ENCODE data around the gene THY1.
"Not testable (repeated sequence)": the region's sequence is repeated elsewhere in the genome, so short reads cannot be mapped to it uniquely, and the experiment has no call there.

The THY1 gene

GRCh38 chr11:119422809-119423508 lies at the start of gene THY1:
Gene THY1, minus strand, starts transcription at chr11:119423172. Its CDS starts 2,267 bp downstream, at chr11:119420905.
- no peak for DNase-seq (ENCODE audit: low read depth in 2 of 2, low spot score in 1 of 2)

DNA sequence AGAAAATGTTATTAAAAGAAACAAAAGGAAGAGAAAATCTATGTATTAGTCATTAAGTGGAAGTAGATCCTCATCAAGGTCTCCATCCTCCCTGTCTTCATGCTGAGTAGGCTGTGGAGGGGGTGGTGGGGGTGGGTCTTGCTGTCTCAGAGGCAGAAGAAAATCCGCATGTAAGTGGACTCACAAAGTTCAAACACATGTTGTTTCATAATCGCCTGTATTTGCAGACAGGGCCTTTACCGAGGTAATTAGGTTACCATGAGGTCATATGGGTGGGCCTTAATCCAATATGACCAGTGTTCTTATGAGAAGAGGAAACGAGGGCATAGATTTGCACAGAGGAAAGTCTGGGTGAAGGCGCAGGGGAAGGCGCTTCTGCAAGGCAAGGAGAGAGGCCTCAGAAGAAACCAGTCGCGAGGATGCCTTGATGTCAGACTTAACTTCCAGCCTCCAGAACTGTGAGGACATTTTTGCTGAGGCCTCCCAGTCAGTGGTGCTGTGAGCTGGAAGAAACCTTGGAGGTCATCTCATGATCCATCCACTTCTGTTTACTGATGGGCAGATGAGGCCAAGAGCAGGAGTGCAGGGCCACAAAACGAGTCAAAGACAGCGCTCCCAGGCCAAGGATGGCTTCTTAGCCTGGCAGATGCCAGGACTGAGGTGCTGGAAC lies 49.3 kb upstream of the THY1 start:
- DNase-seq (ENCODE audit: low read depth in 2 of 2, low spot score in 1 of 2) = no peak

DNA sequence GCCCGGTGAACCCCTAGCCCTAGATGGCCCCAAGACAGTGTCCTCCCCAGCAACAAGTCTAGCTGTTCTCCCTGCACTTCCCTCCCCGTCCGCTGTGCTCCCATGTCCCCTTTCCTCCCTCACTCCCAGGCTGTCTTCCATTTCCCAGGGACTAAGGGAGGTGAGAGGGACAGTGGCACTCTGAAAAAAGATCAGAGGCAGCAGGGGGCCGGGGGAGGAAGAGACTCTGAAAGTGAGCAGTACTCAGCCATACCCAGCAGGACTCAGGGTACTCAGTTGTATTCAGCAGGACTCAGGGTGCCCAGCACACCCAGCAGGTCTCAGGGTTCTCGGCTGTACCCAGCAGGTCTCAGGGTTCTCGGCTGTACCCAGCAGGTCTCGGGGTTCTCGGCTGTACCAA lies 48.4 kb upstream of the THY1 start:
- no peak for DNase-seq (ENCODE audit: low read depth in 2 of 2, low spot score in 1 of 2)

DNA sequence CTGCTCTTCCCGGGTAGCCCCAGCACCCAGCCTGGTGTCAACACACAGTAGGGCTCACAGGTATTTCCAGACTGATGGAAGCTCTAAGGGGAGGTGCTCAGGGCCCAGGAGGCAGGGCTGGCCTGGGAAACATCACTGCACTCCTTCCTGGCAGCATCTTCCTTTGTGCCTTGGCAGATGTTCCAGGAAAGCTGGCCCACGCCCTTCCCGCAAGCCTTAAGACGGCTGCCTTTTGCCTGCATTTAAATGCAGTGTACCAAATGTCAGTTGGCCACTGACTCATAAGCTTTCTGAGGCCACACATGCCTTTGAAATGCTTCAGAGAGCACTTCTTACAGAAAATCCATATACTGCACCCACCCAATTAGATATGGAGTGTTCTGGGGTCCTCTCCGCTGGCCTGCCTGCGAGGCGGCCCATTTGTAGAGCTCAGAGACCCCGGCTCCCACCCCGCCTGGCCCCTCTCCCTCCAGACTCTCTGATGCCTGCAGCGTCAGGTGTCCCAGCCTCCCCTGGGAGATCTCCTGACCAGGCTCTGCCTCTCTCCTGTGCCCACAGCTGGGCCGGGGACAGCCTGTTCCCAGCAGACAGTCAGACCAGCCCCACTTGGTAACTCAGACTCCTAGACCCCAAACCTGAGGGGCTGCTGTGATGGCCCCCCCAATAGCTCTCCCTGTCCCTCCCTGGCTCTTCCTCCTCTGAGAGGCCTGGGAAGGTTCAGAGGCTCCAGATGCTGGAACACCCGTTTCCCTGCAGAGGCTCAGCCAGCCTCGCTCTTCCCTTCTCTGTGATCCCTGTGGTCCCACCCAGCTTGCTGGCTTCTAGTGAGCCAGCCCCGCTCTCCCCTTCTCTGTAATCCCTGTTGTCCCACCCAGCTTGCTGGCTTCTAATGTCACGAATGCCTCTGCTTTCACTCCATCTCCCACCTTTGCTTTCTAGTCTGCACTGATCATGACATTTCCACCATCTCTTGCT lies 47.6 kb upstream of the THY1 start:
- DNase-seq (ENCODE audit: low read depth in 2 of 2, low spot score in 1 of 2) = no peak

GRCh38 chr11:119469506-119469905 lies 46.5 kb upstream of the THY1 start:
- no peak for DNase-seq (ENCODE audit: low read depth in 2 of 2, low spot score in 1 of 2)

GRCh38 chr11:119468511-119468910 lies 45.5 kb upstream of the THY1 start:
- no peak for DNase-seq (ENCODE audit: low read depth in 2 of 2, low spot score in 1 of 2)

GRCh38 chr11:119461229-119461963 lies 38.4 kb upstream of the THY1 start:
- DNase-seq (ENCODE audit: low read depth in 2 of 2, low spot score in 1 of 2) = no peak

DNA sequence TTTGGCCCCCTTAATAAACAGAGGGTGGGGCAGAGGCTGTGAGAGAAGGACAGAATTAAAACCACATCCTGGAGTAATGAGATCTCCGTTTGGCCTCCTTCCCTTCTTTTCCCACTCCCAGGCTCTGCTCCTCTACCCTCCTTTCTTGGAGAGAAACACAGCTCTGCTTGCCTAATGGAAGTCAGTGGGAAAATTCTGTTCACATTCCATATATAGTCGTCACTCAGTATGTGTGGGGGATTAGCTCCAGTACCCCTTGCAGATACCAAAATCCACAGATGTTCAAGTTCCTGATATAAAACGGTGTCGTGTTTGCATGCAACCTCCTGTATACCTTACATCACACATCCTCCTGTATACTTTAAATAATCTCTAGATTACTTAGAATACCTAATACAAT lies 37.6 kb upstream of the THY1 start:
- no peak for DNase-seq (ENCODE audit: low read depth in 2 of 2, low spot score in 1 of 2)

GRCh38 chr11:119460097-119460496 lies 37.1 kb upstream of the THY1 start:
- DNase-seq (ENCODE audit: low read depth in 2 of 2, low spot score in 1 of 2) = no peak

DNA sequence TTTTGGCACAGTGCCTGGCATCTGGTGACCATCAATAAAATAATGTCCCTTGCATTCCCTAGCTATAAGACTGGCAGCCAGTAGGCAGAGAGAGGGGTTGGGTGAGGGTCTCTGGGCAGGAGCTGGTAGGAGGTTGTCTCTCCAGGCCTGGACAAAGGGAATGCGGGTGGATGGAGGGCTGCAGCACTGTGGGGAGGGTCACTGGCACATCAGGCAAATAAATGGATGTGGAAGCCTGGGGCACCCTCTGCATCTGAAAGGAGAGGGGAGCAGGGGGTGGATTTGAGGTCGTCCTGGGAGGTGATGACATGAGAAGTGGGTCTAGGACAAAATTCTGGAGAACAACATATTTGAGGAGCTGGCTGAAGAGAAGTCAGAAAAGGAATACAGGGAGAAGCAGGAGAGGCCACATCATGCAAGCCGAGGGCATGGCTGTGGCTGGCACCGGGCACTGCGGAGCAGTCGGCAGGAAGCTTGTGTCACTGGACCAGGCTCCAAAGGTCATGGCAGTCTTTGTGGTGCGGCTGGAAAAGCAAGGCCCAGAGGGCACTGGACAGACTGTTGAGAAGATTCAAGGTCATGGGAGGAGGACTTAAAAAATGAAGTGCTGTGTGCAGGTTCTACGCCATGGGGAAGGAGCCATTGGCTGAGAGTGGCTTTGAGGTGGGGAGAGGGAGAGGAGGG lies 36.5 kb upstream of the THY1 start:
- DNase-seq (ENCODE audit: low read depth in 2 of 2, low spot score in 1 of 2) = no peak

GRCh38 chr11:119455708-119456107 lies 32.7 kb upstream of the THY1 start:
- not testable (repeated sequence) for DNase-seq (ENCODE audit: low read depth in 2 of 2, low spot score in 1 of 2)

DNA sequence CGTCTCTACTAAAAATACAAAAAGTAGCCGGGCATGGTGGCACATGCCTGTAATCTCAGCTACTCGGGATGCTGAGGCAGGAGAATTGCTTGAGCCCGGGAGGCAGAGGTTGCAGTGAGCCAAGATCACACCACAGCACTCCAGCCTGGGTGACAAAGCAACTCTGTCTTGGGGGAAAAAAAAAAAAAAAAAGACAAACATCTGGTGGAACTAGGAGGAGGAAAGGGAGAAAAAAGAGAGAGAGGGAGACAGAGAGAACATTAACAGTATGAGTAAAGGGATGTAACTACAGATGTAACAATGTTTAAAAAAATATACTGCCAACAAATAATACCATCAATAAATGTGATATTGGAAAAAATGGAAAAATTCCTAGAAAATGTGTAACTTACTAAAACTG lies 32.3 kb upstream of the THY1 start:
- not testable (repeated sequence) for DNase-seq (ENCODE audit: low read depth in 2 of 2, low spot score in 1 of 2)

DNA sequence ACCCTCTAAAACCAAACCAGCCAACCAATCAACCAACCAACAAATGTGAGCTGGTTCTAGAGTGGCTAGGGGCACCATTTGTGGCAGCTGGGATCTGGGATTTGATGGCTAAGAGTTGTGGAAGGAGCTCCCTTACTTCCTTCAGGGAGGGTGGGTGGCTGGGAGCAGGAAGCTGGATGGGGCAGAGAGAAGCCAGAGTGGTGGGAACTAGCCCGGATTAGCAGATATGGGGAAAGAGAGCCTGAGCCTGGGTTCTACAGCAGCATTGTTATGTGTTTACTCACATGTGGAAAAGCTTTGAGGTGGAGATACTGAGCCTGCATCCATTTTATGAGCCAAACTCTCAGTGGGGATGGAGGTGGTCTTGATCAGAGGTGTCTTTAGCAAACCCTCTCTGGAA lies 30.9 kb upstream of the THY1 start:
- no peak for DNase-seq (ENCODE audit: low read depth in 2 of 2, low spot score in 1 of 2)

- no peak for DNase-seq (ENCODE audit: low read depth in 2 of 2, low spot score in 1 of 2)
Measured at GRCh38 chr11:119450590-119451326, 27.8 kb upstream of the THY1 start.

DNA sequence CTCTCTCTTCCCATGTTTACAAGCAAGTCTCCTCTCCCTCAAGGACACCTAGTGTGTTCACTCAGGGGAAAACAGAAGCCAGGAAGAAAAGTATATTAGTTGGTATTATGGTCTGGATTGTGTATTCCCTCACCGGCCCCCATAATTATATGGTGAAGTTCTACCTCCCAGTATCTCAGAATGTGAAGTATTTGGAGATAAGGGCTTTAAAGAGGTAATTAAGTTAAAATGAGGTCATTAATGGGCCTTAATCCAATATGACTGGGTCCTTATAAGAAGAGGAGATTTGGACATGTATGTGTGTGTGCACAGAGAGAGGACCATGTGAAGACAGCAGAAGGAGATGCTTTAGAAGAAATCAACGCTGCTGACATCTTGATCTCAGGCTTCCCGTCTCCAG lies 26.5 kb upstream of the THY1 start:
- no peak for DNase-seq (ENCODE audit: low read depth in 2 of 2, low spot score in 1 of 2)

DNA sequence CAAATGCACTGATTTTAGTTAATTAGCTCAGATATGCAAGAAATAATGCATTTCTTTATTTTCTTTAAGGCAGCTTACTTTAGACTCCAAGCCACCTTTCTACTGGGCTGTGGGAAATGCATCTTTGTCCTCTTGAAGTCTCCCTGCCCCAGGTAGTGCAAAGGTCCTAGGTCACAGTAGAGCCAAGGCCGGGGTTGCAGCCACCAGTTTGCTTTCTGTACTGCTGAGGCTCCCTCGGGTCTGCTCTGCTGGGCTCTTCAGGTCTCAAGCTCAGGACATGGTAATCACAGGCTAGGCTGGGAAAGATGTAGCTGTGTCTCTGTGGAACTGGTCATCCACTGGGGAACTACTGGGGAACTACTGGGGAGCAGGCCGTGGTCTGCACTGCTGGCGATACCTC lies 25.4 kb upstream of the THY1 start:
- no peak for DNase-seq (ENCODE audit: low read depth in 2 of 2, low spot score in 1 of 2)

DNA sequence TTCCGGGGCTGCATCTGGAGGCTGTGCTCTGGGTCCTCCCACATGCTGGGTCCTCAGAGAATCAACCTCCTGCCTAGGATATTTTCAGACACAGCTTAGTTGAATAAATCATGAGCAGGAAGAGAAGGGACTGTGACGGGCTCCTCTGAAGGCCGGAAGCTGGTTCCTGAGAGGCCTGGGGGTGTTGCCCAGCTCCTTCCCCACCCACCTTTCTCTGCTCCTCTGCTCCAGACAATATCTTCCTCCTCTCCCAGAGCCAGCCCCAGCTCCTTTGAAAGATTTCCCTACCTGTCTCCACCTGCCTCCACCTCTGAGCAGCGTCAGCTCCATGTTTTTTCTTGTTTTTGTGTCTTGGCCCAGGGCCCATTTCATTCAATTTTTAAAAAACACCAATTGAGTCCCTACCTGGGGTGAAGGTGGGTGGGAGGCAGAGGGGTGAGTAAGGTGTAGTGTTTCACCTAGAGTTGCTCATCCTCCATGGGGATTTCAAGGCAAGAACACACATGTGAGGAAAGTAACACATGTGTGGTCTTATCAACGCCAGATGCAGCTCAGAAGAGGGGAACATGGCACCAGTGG lies 24.8 kb upstream of the THY1 start:
- no peak for DNase-seq (ENCODE audit: low read depth in 2 of 2, low spot score in 1 of 2)

- DNase-seq (ENCODE audit: low read depth in 2 of 2, low spot score in 1 of 2) = no peak
Measured at GRCh38 chr11:119446871-119447663, 24.1 kb upstream of the THY1 start.

GRCh38 chr11:119446434-119446833 lies 23.5 kb upstream of the THY1 start:
- no peak for DNase-seq (ENCODE audit: low read depth in 2 of 2, low spot score in 1 of 2)
